ENCODE results near the gene TPRG1. TPM values are rescaled to one million over a fixed set of nuclear protein-coding genes. Genes with fewer than 3 reads are reported as not detected.

The TPRG1 gene
- total and polyA plus RNA-seq, 2 donors (not counting 1 experiment from before 2014, with no cell fraction given) = 0.21 to 0.39 TPM

DNA sequence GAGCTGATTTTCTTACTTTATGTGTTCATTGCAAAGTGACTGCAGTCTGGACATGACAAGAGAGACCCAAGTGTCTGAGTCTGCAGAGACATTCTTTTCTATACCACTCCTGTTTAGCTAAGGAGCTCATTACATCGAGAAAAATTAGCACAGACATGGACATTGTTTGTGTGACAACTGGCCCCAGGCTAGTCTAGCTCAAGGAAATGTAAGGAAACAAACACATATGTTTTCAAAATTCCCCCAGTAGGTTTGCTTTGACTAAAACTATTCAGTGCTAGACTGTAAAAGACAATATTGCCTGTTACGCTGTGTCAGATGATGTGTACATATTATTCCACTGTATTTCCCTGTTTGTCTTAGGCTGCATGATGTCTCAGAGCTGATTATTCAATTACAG, 40.9 kb downstream of the TPRG1 start:
- TF ChIP-seq EZH2 (IDR thresholded peaks at IDR 0.05; ENCODE audit: borderline replicate concordance, insufficient read depth, low read depth, low read length, poor library complexity, severe bottlenecking) = no peak
- no peak for TF ChIP-seq CTCF (IDR thresholded peaks at IDR 0.05)
- H3K27ac ChIP-seq (ENCODE audit: low read length in 2 of 2) = no peak overlapping the region
- H3K4me3 Mint-ChIP-seq = no peak overlapping the region

GRCh38 chr3:189214651-189215050, 42.9 kb downstream of the TPRG1 start:
- ChIA-PET CTCF (no interaction called here), POLR2A (no interaction called here)
- Histone ChIP-seq H3K9me3 (ENCODE audit: control extremely low read depth in 1 of 3, control insufficient read depth in 2 of 3, insufficient read depth in 1 of 3, low read length in 2 of 3) (no peaks in the 10 kb centered on the region), H3K4me3 (ENCODE audit: control extremely low read depth in 1 of 5, extremely low read depth in 1 of 5, insufficient read depth in 1 of 5, low read depth in 2 of 5, low read length in 4 of 5) (no peak overlapping the region), H3K79me2 (ENCODE audit: control insufficient read depth, insufficient read depth, low read length) (no peaks in the 10 kb centered on the region), H3K36me3 (replicated peaks in 1 of 2; ENCODE audit: control extremely low read depth in 1 of 2, control insufficient read depth in 1 of 2, extremely low read depth in 1 of 2, insufficient read depth in 2 of 2, low read length in 1 of 2) (no peaks in the 10 kb centered on the region), H2AFZ (ENCODE audit: insufficient read depth, low read depth, low read length, poor library complexity, severe bottlenecking) (no peak overlapping the region), H3K27ac (ENCODE audit: low read length in 2 of 2) (no peak overlapping the region), H3K4me1 (ENCODE audit: control insufficient read depth in 2 of 2, insufficient read depth in 2 of 2, low read length in 2 of 2) (no peaks in the 10 kb centered on the region), H3K9ac (ENCODE audit: low read length) (no peak overlapping the region), H3K27me3 (replicated peaks in 1 of 4; ENCODE audit: control extremely low read depth in 1 of 4, control insufficient read depth in 3 of 4, insufficient read depth in 4 of 4, low read length in 3 of 4) (no peaks in the 10 kb centered on the region), H4K20me1 (ENCODE audit: control insufficient read depth, insufficient read depth, low read length, poor library complexity, severe bottlenecking) (no peaks in the 10 kb centered on the region), H3K4me2 (replicated peaks; ENCODE audit: low read depth, low read length, poor library complexity, severe bottlenecking) (no peak overlapping the region)
- no peak overlapping the region for H3K4me3 Mint-ChIP-seq
- no peaks in the 10 kb centered on the region for H3K9me3 Mint-ChIP-seq (ENCODE audit: insufficient read depth)
- H3K27me3 Mint-ChIP-seq = peaks cover 8% of the 10 kb centered on the region
- DNase-seq (no peak), ATAC-seq (ENCODE audit: low read depth) (no peak)
- H3K4me1 Mint-ChIP-seq = no peaks in the 10 kb centered on the region
- intact Hi-C loops (cut with micrococcal nuclease) = no loop called here
- WGBS (ENCODE audit: insufficient coverage) = no CpG with 5 or more reads among the region's 1 CpG
- TF ChIP-seq EZH2 (IDR thresholded peaks at IDR 0.05; ENCODE audit: borderline replicate concordance, insufficient read depth, low read depth, low read length, poor library complexity, severe bottlenecking) = no peak
- TF ChIP-seq CTCF (IDR thresholded peaks at IDR 0.05) = no peak
- H3K27ac Mint-ChIP-seq = no peak overlapping the region

More for the DNA sequence above, 40.9 kb downstream of the TPRG1 start:
- no peaks in the 10 kb centered on the region for H3K4me1 ChIP-seq (ENCODE audit: control insufficient read depth in 2 of 2, insufficient read depth in 2 of 2, low read length in 2 of 2)
- no peak overlapping the region for H3K4me2 ChIP-seq (replicated peaks; ENCODE audit: low read depth, low read length, poor library complexity, severe bottlenecking)
- no peak overlapping the region for H3K9ac ChIP-seq (ENCODE audit: low read length)
- ATAC-seq (ENCODE audit: low read depth) (no peak), DNase-seq (no peak)
- ChIA-PET CTCF (interaction anchor here (0.6 to 0.8 kb wide), 2 partner anchors 14 to 1984 kb away, joined by 3 to 4 read pairs; no protein-coding TSS in a partner anchor), POLR2A (no interaction called here)
- Mint-ChIP-seq H3K9me3 (ENCODE audit: insufficient read depth) (no peaks in the 10 kb centered on the region), H3K27me3 (peaks cover 24% of the 10 kb centered on the region), H3K4me1 (no peaks in the 10 kb centered on the region), H3K27ac (no peak overlapping the region)
- WGBS (ENCODE audit: insufficient coverage) = 60% methylated on average over 1 of the region's 2 CpGs
- H3K79me2 ChIP-seq (ENCODE audit: control insufficient read depth, insufficient read depth, low read length) = no peaks in the 10 kb centered on the region
- no peaks in the 10 kb centered on the region for H3K9me3 ChIP-seq (ENCODE audit: control extremely low read depth in 1 of 3, control insufficient read depth in 2 of 3, insufficient read depth in 1 of 3, low read length in 2 of 3)
- H4K20me1 ChIP-seq (ENCODE audit: control insufficient read depth, insufficient read depth, low read length, poor library complexity, severe bottlenecking) = no peaks in the 10 kb centered on the region
- intact Hi-C loops (cut with micrococcal nuclease) = no loop called here
- no peaks in the 10 kb centered on the region for H3K36me3 ChIP-seq (replicated peaks in 1 of 2; ENCODE audit: control extremely low read depth in 1 of 2, control insufficient read depth in 1 of 2, extremely low read depth in 1 of 2, insufficient read depth in 2 of 2, low read length in 1 of 2)
- no peaks in the 10 kb centered on the region for H3K27me3 ChIP-seq (replicated peaks in 1 of 4; ENCODE audit: control extremely low read depth in 1 of 4, control insufficient read depth in 3 of 4, insufficient read depth in 4 of 4, low read length in 3 of 4)
- H2AFZ ChIP-seq (ENCODE audit: insufficient read depth, low read depth, low read length, poor library complexity, severe bottlenecking) = no peak overlapping the region
- no peak overlapping the region for H3K4me3 ChIP-seq (ENCODE audit: control extremely low read depth in 1 of 5, extremely low read depth in 1 of 5, insufficient read depth in 1 of 5, low read depth in 2 of 5, low read length in 4 of 5)

All from B cell (primary cell).